ENCODE results near the gene XIAP. TPM values are rescaled to one million over a fixed set of nuclear protein-coding genes. Genes with fewer than 3 reads are reported as not detected.
A peak's percentile ranks its signal among the peaks of the same experiment; 100 is the strongest.
"Not testable (repeated sequence)": the region's sequence is repeated elsewhere in the genome, so short reads cannot be mapped to it uniquely, and the experiment has no call there.

Gene XIAP
- total and polyA plus RNA-seq, 9 of the 15 experiments (the other 6 are each of a cell fraction or from before 2014, with no cell fraction given) = 5.7 to 40.5 (median 19.8) TPM

- TF ChIP-seq MGA (IDR thresholded peaks at IDR 0.05) (peak; percentile 38; the same call in 1 of the 2 replicates), MYBL2 (IDR thresholded peaks at IDR 0.05; ENCODE audit: low read depth) (peak; percentile 79), ZEB2 (IDR thresholded peaks at IDR 0.05) (peak; percentile 21; the same call in 1 of the 2 replicates), FOXM1 (IDR thresholded peaks at IDR 0.05; ENCODE audit: low read depth) (peak; percentile 21; the same call in 1 of the 2 replicates), CC2D1A (IDR thresholded peaks at IDR 0.05) (peak; percentile 46; the same call in 1 of the 2 replicates)
- not testable (repeated sequence) for TF ChIP-seq MYBL2 (CRISPR knock-in tag; IDR thresholded peaks at IDR 0.05; ENCODE audit: borderline replicate concordance); FOXM1 (CRISPR knock-in tag; IDR thresholded peaks at IDR 0.05; ENCODE audit: low read depth)
Observed at GRCh38 chrX:123849906-123850305, 9.9 kb upstream of the XIAP start (continued).
